GM18870 (cell line): ENCODE results near the gene GHDC.
"Not testable (repeated sequence)": the region's sequence is repeated elsewhere in the genome, so short reads cannot be mapped to it uniquely, and the experiment has no call there.

ENCODE experiments used
- ATAC-seq: cut with Tn5 transposase; IDR thresholded peaks from one replicate; pipeline ENCODE4 v1.9.1; 2021; ENCODE audit warnings: moderate library complexity; ENCODE audit not compliant: unreplicated experiment

GHDC gene

DNA sequence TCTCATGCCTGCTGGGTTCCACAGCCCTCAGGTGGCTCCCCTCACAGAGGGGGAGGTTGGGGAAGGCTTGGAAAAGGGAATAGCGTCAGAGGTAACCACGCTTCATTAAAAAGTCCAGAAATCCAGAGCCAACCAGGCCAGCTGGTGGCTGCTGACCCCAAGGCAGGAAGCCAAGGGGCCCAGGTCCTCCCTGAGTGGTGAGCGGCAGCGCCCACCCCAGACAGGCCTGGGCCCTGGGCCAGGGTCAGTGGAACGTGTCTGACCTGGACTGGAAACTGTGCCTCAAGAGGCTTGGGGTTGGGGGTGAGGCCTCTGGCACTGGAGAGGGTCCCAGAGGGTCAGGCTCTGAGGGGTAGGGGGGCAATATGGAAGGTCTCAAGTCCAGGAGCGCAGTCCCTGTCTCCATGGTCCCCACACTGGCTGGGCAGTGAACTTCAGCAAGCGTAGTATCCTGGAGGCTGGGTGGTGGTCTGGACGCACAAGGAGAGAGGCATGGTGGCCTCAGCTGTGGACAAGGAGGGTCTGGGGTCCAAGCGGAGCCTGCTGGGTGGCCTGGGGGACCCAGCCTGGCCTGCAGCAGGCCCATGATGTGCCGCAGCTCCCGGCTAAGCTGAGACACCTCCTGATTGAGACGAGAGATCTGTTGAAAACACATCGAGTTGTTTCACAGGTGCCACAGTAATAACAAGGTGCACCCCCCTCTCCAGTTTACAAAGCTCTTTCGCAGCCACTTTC, 34.3 kb downstream of the GHDC start:
- ATAC-seq = no peak

DNA sequence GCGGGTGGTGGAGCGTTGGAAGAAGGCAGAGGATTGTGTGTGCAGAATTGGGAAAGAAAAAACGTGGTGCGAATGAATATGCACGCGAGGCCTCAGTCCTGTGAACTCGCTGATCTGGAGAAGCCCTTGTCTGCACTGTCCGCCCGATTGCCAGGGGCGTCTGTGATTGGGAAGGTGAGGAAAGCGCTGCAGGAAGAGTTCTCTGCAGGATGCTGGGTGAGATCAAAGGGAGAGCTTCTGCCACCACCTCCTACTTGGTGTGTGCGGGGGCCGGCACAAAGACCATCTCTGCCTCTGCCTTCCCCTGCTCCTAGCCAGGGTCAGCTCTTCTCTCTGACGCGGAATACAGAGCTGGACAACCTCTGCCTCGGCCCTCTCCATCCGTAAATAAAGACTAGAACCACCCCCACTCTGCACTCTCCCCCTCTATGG, 38.7 kb downstream of the GHDC start:
- no peak for ATAC-seq

DNA sequence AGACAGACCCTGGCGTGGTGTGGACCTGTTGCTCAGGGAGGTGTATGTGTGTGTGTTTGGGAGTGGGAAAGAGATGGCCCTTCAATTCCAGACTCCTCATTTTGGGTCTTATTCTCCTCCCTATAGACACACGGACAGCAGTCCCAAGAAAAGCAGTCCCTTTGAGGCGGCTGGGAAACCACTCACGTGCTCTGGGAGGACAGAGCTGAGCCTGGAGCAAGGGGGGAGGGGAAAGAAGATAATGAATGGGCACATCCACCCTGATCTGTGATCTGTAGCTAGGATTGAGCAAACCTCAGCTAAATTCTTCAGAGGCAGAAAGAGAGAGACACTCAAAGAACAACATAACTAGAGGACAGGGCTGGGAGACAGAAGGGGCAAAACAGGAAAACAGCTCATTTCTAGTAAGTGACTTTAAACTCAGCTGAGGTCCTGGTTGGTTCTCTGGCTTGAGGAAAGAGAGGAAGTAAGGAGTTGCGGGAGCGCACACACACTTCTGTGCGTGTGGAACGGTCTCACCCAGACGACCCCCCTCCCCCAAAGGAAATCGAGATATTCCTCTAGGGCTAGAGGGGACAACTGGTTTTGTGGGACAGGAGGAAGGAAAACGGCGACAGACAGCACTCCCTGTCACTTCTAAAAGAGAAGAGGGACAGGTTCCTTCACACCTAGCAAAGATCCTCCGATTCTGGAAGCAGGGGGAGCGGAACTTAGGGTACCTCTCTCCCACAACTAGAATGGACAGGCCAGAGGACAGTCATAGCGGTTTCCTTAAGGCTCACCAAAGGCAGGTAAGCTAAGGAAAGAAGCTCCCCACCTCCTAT, 40.2 kb downstream of the GHDC start:
- ATAC-seq = no peak

DNA sequence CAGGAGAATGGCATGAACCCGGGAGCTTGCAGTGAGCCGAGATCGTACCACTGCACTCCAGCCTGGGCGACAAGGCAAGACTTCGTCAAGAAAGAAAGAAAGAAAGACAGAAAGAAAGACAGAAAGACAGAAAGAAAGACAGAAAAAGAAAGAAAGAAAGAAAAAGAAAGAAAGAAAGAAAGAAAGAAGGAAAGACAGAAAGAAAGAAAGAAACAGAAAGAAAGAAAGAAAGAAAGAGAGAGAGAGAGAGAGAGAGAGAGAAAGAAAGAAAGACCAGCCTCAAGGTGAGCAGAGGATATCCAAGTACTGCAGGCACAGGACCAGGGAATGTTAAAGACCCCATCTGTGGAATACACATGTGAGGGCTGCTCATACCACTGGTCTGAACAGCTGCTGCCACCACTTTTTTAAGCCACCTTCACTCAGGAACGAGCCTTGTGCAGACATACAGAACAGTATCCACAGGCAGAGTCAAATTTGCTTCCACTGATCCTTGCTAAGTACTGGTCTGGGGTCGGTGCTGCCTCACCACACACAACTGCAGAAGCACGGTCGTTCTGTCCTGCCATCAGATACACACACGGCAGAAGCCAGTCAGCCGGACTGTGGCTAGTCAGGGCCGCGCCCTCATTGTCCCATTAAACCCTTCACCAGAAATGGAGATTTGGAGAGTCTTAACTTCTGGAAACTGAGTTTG, 47.2 kb downstream of the GHDC start:
- no peak for ATAC-seq

DNA sequence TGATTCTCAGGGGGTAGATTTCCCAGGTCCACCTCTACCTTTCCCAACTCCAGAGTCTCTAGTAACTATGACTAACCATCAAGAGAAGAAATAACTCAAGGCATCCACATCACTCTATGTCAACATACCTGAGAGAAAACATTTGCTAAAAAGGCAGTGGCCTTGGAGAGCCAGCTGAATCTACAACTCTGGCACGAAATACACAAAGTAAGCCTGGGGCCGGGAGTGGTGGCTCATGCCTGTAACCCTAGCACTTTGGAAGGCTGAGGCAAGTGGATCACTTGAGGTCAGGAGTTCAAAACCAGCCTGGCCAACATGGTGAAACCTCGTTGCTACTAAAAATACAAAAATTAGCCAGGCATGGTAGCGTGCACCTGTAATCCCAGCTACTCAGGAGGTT, 51.2 kb downstream of the GHDC start:
- ATAC-seq = not testable (repeated sequence)

DNA sequence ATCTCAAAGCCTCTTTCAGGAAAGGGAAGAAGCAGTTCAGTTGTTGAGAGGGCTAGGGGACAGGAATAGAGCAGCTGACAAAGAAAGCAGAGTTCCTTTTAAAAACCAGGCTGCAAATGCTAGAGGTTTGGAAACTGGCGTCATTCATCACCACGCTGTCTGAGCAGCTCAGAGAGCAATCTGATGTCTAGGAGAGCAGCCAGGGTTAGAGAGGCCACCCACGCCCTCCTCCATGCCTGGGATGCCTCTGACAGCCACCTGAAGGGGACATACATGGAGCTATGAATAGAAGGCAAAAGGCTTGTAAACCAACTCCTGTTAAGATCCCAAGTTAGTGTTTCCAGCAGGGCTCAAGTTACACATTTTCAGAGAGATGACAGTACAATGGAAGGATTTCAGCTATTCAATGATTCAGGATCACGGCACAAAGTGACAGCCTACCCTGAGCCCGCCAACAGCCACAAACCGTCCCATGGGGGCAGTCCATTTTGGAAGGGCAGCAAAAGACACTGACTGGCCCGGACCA, 51.9 kb downstream of the GHDC start:
- ATAC-seq = no peak

DNA sequence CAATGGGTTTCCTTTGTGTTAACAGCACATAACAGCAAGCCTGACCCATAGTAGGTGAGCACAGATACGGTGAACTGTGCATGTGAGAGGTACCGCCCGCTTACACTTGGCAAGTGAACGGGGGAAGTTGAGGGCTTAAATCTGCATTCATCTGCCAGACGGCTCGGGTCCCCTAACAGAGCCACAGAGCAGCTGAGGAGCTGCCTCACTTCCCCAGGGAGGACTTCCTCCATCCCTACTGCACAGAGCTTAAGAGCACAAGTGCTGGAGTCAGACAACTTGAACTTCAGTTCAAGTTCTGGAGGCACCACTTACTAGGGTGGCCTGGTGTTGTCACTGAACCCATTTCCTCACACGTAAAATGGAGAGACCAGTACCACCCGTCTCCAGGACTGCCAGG, 52.9 kb downstream of the GHDC start:
- no peak for ATAC-seq

DNA sequence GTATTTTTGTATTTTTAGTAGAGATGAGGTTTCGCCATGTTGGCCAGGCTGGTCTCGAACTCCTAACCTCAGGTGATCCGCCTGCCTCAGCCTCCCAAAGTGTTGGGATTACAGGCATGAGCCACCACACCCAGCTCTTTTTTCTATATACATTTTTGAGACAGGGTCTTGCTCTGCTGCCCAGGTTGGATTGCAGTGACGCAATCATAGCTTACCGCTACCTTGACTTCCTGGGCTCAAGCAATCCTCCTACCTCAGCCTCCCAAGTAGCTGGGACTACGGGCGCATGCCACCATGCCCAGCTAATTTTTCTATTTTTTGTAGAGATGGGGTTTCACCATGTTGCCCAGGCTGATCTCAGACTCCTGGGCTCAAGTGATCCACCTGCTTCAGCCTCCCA, 53.6 kb downstream of the GHDC start:
- ATAC-seq = not testable (repeated sequence)
